ENCODE results near the gene DPYSL4. TPM values are rescaled to one million over a fixed set of nuclear protein-coding genes. Genes with fewer than 3 reads are reported as not detected.
"Not testable (repeated sequence)": the region's sequence is repeated elsewhere in the genome, so short reads cannot be mapped to it uniquely, and the experiment has no call there.

DPYSL4 gene
- total RNA-seq, 4 donors from 2014 or later: 0.27 TPM; not detected in 3

DNA sequence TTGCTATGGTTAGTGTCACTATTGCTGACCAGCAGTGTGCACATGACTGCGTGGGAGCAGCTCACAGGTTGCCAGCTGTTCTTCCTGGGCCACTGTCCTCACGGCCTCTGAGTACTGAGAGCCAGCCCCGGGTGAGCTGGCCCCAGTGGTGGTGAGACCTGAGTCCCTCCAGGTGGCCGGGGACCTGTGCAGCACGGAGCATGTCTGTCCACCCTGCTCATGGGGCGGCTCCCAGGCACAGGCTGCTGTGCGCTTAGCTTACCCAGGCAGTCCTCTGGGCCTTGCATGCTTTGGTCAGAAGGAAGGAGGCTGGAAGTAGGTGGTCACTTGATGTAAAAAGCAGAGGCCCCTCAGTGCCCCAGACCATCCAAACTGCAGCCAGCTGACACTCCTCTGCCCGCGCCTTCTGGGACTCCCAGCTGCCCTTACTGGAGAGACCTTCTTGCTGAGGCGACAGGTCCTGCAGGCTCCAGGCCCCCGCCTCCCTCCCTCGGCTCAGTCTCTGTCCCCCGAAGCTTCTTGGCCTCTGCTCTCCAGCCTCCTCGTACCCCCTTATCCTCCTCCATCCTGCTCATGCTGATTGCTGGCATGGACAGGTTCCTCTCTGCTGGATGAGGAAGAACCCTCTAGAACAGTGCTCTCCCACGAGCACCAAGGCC is 30.9 kb upstream of the DPYSL4 start:
- Histone ChIP-seq H3K4me1 (no peaks in the 10 kb centered on the region), H3K27me3 (no peaks in the 10 kb centered on the region), H3K9me3 (no peaks in the 10 kb centered on the region), H3K36me3 (no peaks in the 10 kb centered on the region), H3K4me3 (no peak overlapping the region), H3K27ac (no peak overlapping the region)
- no peak for DNase-seq
- TF ChIP-seq, protein P1, sequence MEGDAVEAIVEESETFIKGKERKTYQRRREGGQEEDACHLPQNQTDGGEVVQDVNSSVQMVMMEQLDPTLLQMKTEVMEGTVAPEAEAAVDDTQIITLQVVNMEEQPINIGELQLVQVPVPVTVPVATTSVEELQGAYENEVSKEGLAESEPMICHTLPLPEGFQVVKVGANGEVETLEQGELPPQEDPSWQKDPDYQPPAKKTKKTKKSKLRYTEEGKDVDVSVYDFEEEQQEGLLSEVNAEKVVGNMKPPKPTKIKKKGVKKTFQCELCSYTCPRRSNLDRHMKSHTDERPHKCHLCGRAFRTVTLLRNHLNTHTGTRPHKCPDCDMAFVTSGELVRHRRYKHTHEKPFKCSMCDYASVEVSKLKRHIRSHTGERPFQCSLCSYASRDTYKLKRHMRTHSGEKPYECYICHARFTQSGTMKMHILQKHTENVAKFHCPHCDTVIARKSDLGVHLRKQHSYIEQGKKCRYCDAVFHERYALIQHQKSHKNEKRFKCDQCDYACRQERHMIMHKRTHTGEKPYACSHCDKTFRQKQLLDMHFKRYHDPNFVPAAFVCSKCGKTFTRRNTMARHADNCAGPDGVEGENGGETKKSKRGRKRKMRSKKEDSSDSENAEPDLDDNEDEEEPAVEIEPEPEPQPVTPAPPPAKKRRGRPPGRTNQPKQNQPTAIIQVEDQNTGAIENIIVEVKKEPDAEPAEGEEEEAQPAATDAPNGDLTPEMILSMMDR (IDR thresholded peaks at IDR 0.05): no peak
- TF ChIP-seq POLR2A (IDR thresholded peaks at IDR 0.05): no peak

DNA sequence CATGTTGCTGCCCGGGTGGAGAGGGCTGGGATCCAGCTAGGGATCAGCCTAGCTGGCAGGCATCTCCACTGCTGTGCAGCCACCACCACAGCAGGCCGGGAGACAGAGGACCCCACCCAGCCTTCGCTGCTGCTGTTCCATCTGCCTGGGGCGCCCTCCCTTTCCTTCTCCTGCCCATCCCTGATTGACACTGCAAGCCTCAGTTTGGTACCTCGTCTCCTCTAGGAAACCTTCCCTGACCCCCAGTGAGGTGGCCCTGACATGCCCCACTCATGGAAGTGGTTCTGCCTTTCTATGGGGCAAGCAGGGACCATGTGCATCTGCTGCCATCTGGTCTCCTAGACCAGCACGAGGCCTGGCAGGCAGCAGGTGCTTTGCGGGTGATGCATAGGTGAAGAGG is 30.4 kb upstream of the DPYSL4 start:
- Histone ChIP-seq H3K4me1 (no peaks in the 10 kb centered on the region), H3K4me3 (no peak overlapping the region), H3K36me3 (no peaks in the 10 kb centered on the region), H3K27me3 (no peaks in the 10 kb centered on the region), H3K9me3 (no peaks in the 10 kb centered on the region), H3K27ac (no peak overlapping the region)
- TF ChIP-seq POLR2A (IDR thresholded peaks at IDR 0.05): no peak
- TF ChIP-seq, protein P1 (IDR thresholded peaks at IDR 0.05): no peak
- DNase-seq: no peak

DNA sequence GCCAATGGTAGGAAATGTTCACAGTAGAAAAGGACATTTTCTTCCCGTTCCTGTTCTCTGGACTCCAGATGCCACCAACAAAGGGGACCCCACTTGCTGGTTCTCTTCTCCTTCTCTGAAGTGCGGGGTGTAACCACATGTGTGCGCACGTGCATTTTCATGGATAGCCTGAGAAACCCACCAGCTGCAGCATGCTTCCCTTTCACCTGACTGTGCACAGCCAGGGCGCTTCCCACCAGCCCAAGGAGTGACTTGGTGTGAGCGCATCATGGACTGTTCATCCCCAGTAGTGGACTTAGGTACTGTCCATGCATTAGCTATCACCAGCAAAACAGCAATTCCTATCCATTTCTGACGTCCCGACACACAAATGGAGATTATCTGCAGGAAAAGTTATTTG is 29.6 kb upstream of the DPYSL4 start:
- no peak overlapping the region for H3K4me3 ChIP-seq
- DNase-seq: no peak
- TF ChIP-seq POLR2A (IDR thresholded peaks at IDR 0.05): no peak
- TF ChIP-seq, protein P1 (IDR thresholded peaks at IDR 0.05): no peak

DNA sequence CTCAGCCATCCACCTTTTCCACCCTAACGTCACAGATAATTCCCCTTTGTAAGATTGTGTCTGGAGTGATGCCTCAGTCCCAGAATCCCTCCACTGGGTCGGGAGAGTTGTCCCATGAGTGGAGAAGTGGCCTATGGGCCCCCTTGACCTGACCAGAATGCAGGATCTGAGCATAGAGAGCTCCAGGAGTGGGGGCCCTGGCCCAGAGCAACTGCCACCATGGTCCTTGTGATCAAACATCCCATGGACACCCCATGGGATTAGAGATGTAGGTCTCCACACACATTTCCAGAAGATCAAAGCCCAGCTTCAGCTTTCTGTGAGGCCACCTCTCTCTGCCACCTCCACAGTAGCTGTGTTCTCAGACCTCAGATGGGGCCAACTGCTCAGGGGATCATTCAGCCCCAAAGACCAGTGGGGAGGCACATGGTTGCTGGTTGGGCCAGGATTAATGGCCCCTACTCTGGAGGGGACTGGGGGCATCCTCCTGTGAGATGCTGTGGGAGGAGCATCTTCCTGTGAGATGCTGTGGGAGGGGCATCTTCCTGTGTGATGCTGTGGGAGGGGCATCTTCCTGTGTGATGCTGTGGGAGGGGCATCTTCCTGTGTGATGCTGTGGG is 28.5 kb upstream of the DPYSL4 start:
- no peak for TF ChIP-seq POLR2A (IDR thresholded peaks at IDR 0.05)
- TF ChIP-seq, protein P1 (IDR thresholded peaks at IDR 0.05): no peak
- H3K27me3 ChIP-seq: no peaks in the 10 kb centered on the region
- no peaks in the 10 kb centered on the region for H3K36me3 ChIP-seq
- peaks cover 0 to 5% (median 0%) of the 10 kb centered on the region in 4 donors for H3K4me1 ChIP-seq
- no peaks in the 10 kb centered on the region for H3K9me3 ChIP-seq
- no peak overlapping the region for H3K4me3 ChIP-seq
- DNase-seq: no peak
- H3K27ac ChIP-seq: no peak overlapping the region

More for the DNA sequence above, 29.6 kb upstream of the DPYSL4 start:
- Histone ChIP-seq H3K9me3 (no peaks in the 10 kb centered on the region), H3K27me3 (no peaks in the 10 kb centered on the region), H3K4me1 (no peaks in the 10 kb centered on the region), H3K36me3 (no peaks in the 10 kb centered on the region), H3K27ac (no peak overlapping the region)

DNA sequence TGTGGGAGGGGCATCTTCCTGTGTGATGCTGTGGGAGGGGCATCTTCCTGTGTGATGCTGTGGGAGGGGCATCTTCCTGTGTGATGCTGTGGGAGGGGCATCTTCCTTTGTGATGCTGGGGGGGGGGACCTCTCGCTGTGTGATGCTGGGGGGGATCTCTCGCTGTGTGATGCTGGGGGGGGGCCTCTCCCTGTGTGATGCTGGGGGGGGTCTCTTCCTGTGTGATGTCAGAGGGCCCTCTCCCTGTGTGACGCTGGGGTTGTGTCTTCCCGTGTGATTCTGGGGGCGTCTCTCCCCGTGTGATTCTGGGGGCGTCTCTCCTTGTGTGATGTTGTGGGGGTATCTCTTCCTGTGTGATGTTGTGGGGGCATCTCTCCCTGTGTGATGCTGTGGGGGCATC is 27.9 kb upstream of the DPYSL4 start:
- no peaks in the 10 kb centered on the region for H3K27me3 ChIP-seq
- no peak for TF ChIP-seq POLR2A (IDR thresholded peaks at IDR 0.05)
- TF ChIP-seq, protein P1 (IDR thresholded peaks at IDR 0.05): no peak

DNA sequence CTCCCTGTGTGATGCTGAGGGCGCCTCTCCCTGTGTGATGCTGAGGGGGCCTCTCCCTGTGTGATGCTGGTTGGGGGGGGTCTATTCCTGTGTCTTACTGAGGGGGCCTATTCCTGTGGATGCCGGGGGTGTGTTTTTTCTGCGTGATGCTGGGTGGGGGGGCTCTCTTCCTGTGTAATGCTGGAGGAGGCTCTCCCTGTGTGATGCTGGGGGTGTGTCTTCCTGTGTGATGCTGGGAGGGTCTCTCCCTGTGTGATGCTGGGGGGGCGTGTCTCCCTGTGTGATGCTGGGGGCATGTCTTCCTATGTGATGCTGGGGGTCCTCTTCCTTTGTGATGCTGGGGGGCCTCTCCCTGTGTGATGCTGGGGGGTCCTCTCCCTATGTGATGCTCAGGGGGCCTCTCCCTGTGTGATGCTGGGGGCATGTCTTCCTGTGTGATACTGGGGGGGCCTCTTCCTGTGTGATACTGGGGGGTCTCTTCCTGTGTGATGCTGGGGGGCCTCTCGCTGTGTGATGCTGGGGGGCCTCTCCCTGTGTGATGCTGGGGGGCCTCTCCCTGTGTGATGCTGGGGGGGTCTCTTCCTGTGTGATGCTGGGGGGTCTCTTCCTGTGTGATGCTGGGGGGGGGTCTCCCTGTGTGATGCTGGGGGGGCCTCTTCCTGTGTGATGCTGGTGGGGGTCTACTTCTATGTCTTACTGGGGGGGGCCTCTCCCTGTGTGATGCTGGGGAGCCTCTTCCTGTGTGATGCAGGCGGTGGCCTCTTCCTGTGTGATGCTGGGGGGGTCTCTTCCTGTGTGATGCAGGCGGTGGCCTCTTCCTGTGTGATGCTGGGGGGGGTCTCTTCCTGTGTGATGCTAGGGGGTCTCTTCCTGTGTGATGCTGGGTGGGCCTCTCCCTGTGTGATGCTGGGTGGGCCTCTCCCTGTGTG is 27.2 kb upstream of the DPYSL4 start:
- not testable (repeated sequence) for H3K36me3 ChIP-seq, H3K27me3 ChIP-seq, H3K9me3 ChIP-seq, H3K4me3 ChIP-seq, H3K27ac ChIP-seq, DNase-seq, H3K4me1 ChIP-seq

More for the DNA sequence above, 27.9 kb upstream of the DPYSL4 start:
- Histone ChIP-seq H3K4me1 (peaks cover 0 to 8% (median 0%) of the 10 kb centered on the region in 4 donors), H3K27ac (no peak overlapping the region), H3K4me3 (no peak overlapping the region), H3K36me3 (no peaks in the 10 kb centered on the region), H3K9me3 (no peaks in the 10 kb centered on the region)
- no peak for DNase-seq

DNA sequence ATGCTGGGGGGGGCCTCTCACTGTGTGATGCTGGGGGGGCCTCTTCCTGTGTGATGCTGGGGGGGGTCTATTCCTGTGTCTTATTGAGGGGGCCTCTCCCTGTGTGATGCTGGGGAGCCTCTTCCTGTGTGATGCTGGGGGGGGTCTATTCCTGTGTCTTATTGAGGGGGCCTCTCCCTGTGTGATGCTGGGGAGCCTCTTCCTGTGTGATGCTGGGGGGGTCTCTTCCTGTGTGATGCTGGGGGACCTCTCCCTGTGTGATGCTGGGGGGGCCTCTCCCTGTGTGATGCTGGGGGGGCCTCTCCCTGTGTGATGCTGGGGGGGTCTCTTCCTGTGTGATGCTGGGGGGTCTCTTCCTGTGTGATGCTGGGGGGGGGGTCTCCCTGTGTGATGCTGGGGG is 26.5 kb upstream of the DPYSL4 start:
- H3K27me3 ChIP-seq, DNase-seq, H3K36me3 ChIP-seq, H3K4me3 ChIP-seq, H3K9me3 ChIP-seq, H3K4me1 ChIP-seq, H3K27ac ChIP-seq: not testable (repeated sequence)

DNA sequence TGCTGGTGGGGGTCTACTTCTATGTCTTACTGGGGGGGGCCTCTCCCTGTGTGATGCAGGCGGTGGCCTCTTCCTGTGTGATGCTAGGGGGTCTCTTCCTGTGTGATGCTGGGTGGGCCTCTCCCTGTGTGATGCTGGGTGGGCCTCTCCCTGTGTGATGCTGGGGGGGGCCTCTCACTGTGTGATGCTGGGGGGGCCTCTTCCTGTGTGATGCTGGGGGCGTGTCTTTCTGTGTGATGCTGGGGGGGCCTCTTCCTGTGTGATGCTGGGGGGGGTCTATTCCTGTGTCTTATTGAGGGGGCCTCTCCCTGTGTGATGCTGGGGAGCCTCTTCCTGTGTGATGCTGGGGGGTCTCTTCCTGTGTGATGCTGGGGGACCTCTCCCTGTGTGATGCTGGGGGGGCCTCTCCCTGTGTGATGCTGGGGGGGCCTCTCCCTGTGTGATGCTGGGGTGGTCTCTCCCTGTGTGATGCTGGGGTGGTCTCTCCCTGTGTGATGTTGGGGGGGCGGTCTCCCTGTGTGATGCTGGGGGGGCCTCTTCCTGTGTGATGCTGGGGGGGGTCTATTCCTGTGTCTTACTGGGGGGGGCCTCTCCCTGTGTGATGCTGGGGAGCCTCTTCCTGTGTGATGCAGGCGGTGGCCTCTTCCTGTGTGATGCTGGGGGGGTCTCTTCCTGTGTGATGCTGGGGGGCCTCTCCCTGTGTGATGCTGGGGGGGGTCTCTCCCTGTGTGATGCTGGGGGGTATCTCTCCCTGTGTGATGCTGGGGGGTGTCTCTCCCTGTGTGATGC is 25.7 kb upstream of the DPYSL4 start:
- not testable (repeated sequence) for H3K9me3 ChIP-seq, H3K36me3 ChIP-seq, H3K27me3 ChIP-seq, H3K4me1 ChIP-seq, H3K4me3 ChIP-seq, DNase-seq, H3K27ac ChIP-seq

All from Peyer's patch (tissue), 4 donors.